NT2/D1 (cell line): ENCODE data around the gene PTPRB.

Experiments used
- DNase-seq: peaks from one replicate; pipeline ENCODE4 v3.0.0-alpha.2; 2011; ENCODE audit warnings: low read depth, low spot score
- H3K27me3 ChIP-seq: 2 replicates; pipeline ENCODE4 v1.6.0; 2011; ENCODE audit warnings: mild to moderate bottlenecking; ENCODE audit not compliant: insufficient read length, insufficient read depth
- H3K36me3 ChIP-seq: 2 replicates; pipeline ENCODE4 v1.6.1; 2011; ENCODE audit warnings: mild to moderate bottlenecking, low read length, mixed read lengths; ENCODE audit not compliant: insufficient read depth, insufficient read length
- H3K4me1 ChIP-seq: 2 replicates; pipeline ENCODE4 v1.5.1; 2011; ENCODE audit not compliant: insufficient read depth, insufficient read length
- H3K4me3 ChIP-seq: 2 replicates; pipeline ENCODE4 v1.5.1; 2011; ENCODE audit warnings: low read depth; ENCODE audit not compliant: insufficient read length
- H3K9ac ChIP-seq: 2 replicates; pipeline ENCODE4 v1.6.0; 2011; ENCODE audit warnings: low read depth; ENCODE audit not compliant: insufficient read length
- H3K9me3 ChIP-seq: 2 replicates; pipeline ENCODE4 v1.5.1; 2011; ENCODE audit warnings: mild to moderate bottlenecking, low read length; ENCODE audit not compliant: insufficient read depth
- SUZ12 ChIP-seq: IDR thresholded peaks from 2 replicates; pipeline ENCODE4 v1.6.1; 2011; ENCODE audit not compliant: insufficient read length, insufficient read depth; ENCODE audit errors: extremely low read depth
- YY1 ChIP-seq: IDR thresholded peaks from 2 replicates; pipeline ENCODE4 v1.6.1; 2011; ENCODE audit not compliant: insufficient read length, insufficient read depth
- ZNF274 ChIP-seq: IDR thresholded peaks from 2 replicates; pipeline ENCODE4 v1.6.1; 2011; ENCODE audit warnings: mild to moderate bottlenecking, low read depth, low read length

The PTPRB gene

DNA sequence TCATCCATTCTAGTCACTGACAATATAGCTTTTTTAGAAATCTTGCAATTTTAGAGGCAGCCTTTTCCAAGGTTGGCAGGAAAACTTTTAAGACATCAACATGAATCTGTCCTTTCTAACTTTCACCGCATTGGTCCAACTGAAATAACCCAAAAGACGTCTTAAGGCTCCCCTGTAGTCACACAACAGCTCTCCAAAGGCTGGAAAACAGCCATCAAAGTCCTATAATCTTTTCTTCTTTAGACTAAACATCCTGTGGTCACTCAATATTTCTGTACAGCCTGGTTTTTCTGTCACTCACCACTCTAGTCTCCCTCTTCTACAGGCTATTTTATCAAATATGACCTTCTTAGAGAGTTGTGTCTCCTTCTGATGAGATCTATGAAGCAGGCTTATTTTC lies 4.5 kb upstream of the PTPRB start:
- no peak overlapping the region for H3K4me3 ChIP-seq
- TF ChIP-seq YY1: no peak
- no peak for TF ChIP-seq SUZ12
- H3K9me3 ChIP-seq: no peaks in the 10 kb centered on the region
- no peaks in the 10 kb centered on the region for H3K27me3 ChIP-seq
- DNase-seq: no peak
- H3K4me1 ChIP-seq: peaks cover 2% of the 10 kb centered on the region
- no peaks in the 10 kb centered on the region for H3K36me3 ChIP-seq
- H3K9ac ChIP-seq: no peak overlapping the region

DNA sequence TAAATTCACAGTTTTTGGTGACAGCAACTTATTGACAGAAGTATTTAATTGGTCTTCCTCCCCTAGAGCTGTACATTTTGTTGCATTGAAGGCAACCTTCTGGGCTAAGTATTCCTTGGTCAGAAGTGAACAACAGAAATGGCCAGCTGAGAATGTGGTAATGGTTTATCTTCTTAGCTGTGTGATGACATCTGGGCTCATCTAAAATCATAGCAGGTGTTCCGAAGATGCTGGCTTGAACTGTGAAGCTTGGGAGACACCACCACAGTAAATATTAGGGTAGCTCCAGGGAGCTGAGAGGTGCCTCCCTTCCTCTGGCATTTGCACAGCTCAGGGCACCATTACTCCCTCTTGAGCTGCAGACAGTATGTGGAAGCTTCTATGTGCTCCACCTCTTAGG lies 3.7 kb upstream of the PTPRB start:
- Histone ChIP-seq H3K9ac (no peak overlapping the region), H3K9me3 (no peaks in the 10 kb centered on the region), H3K4me1 (peaks cover 2% of the 10 kb centered on the region), H3K36me3 (no peaks in the 10 kb centered on the region), H3K4me3 (no peak overlapping the region), H3K27me3 (no peaks in the 10 kb centered on the region)
- TF ChIP-seq ZNF274 (no peak), SUZ12 (no peak), YY1 (no peak)
- DNase-seq: no peak

DNA sequence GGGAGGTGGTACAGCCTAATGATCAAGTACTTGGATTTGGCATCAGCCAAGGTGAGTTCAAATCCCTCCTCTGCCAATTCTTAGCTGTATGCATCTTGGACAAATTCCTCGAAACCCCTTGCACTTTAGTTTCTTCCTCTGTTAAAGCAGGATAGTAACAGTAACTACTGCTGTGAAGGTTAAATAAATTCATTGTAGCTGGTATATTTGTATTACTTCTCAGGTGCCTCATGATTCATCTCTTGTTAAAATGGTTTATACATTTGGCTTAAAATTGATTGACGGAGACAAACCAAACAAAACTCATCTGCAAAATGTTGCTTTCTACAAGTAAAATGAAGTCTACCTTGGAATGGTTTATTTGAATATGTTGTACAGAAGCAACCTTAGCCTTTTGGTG lies 2.3 kb upstream of the PTPRB start:
- no peaks in the 10 kb centered on the region for H3K9me3 ChIP-seq
- no peaks in the 10 kb centered on the region for H3K36me3 ChIP-seq
- H3K9ac ChIP-seq: no peak overlapping the region
- H3K4me1 ChIP-seq: no peaks in the 10 kb centered on the region
- no peaks in the 10 kb centered on the region for H3K27me3 ChIP-seq
- no peak for DNase-seq
- no peak overlapping the region for H3K4me3 ChIP-seq
- TF ChIP-seq SUZ12: no peak
- TF ChIP-seq YY1: no peak
- TF ChIP-seq ZNF274: no peak

DNA sequence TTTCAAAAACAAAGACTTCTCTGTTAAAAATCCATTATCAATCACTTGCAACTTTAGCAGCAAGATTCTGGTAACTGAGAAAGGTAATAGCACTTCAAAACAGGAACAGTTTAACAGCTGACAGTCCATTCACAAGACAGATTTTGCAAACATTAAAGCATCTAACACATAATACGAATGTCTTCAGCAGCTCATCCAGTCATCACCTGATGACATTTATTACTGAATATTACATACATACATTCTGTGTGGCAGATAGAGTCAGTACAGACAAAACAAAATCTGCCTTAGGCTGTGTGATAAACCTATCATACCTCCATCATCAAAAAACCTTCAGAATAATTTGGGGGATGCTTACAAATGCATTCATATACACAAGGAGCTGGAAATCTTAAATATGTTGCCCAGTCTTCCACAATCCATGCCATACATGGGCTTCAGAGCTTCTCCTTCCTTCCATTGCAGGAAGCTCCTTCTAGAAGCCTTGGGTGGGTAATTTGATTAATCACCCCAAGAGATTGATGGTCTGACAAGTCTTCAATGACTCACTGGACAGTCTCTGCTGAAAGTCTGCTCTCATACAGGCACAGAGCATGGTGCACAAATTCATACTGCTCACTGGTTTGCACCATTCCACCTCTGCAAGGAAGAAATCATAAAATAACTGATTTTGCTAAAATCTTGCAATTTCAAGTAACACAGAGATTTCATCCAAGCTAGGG lies 1.6 kb upstream of the PTPRB start:
- no peak overlapping the region for H3K9ac ChIP-seq
- no peak for TF ChIP-seq YY1
- TF ChIP-seq SUZ12: no peak
- no peak for TF ChIP-seq ZNF274
- H3K36me3 ChIP-seq: no peaks in the 10 kb centered on the region
- no peak for DNase-seq
- no peaks in the 10 kb centered on the region for H3K27me3 ChIP-seq
- H3K4me3 ChIP-seq: no peak overlapping the region
- H3K4me1 ChIP-seq: no peaks in the 10 kb centered on the region
- no peaks in the 10 kb centered on the region for H3K9me3 ChIP-seq

DNA sequence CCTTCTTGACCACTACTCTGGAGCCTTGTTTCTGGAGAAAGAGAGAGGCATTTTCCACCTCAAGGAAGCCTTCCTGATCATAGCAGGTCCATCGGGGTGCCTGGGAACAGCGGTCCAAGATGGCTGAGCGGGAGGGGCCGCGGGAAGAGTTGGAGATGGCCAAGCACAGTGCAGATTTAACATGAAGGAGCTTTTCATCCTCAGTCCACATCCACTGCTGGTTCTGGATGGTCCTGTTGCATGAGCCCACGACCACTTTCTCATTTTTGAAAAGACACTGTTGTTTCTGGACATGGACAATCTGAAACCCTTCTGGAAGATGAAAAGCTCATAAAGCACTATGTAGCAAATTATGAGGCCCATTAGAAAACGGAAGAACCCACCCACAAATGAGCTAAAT lies 1.5 kb downstream of the PTPRB start:
- no peaks in the 10 kb centered on the region for H3K27me3 ChIP-seq
- no peaks in the 10 kb centered on the region for H3K36me3 ChIP-seq
- no peak for DNase-seq
- no peak overlapping the region for H3K4me3 ChIP-seq
- H3K4me1 ChIP-seq: no peaks in the 10 kb centered on the region
- TF ChIP-seq SUZ12 (no peak), YY1 (no peak)
- no peaks in the 10 kb centered on the region for H3K9me3 ChIP-seq
- no peak overlapping the region for H3K9ac ChIP-seq

DNA sequence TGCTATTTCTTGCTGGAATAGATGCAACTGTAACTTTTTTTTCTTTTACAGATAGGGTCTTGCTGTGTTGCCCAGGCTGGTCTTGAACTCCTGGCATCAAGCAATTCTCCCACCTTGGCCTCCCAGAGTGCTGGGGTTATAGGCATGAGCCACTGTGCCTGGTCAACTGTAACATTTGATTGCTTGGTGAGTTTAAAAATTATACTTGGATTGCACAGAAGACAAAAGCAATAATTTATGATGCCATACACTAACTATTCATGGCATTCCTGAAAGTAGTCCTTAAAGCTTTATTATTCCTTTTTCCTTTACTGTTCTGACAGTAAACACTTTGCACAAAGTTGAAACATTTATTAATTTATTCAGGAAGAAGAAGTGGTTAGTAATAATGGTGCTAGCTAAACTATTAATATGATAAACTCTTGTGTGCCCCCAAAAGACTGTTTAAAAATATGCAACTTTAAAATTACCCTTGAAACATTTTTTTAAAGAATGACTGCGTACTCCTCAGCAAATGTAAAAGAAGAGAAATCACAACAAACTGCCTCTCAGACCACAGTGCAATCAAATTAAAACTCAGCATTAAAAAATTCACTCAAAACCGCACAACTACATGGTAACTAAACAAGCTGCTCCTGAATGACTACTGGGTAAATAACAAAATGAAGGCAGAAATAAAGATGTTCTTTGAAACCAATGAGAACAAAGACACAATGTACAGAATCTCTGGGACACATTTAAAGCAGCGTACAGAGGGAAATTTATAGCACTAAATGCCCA lies 8.3 kb downstream of the PTPRB start:
- H3K9me3 ChIP-seq: no peaks in the 10 kb centered on the region
- H3K4me3 ChIP-seq: no peak overlapping the region
- no peak for TF ChIP-seq YY1
- no peak for TF ChIP-seq SUZ12
- TF ChIP-seq ZNF274: no peak
- no peak for DNase-seq
- no peaks in the 10 kb centered on the region for H3K36me3 ChIP-seq
- H3K27me3 ChIP-seq: no peaks in the 10 kb centered on the region
- H3K9ac ChIP-seq: no peak overlapping the region
- no peaks in the 10 kb centered on the region for H3K4me1 ChIP-seq

DNA sequence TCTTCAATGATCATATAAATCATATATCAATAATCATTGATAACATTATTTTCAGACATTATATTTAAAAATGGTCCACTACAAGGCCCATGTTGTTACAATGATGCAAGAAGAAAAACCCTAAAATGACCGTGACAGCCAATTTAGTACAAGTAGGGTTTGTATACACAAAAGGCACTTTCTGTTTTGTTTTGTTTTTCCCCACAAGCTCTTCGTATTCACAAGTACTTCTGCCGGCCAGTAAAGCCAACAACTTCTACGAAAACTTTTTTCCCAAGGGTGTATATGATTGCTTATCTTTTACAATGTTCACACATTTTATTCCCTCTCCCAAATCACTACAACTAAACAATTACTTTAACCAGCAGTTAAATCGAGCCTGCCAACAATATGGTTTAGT lies 9.6 kb downstream of the PTPRB start:
- TF ChIP-seq YY1 (no peak), ZNF274 (no peak), SUZ12 (no peak)
- no peaks in the 10 kb centered on the region for H3K27me3 ChIP-seq
- H3K9ac ChIP-seq: no peak overlapping the region
- no peak overlapping the region for H3K4me3 ChIP-seq
- no peak for DNase-seq
- no peaks in the 10 kb centered on the region for H3K4me1 ChIP-seq
- no peaks in the 10 kb centered on the region for H3K9me3 ChIP-seq
- no peaks in the 10 kb centered on the region for H3K36me3 ChIP-seq

DNA sequence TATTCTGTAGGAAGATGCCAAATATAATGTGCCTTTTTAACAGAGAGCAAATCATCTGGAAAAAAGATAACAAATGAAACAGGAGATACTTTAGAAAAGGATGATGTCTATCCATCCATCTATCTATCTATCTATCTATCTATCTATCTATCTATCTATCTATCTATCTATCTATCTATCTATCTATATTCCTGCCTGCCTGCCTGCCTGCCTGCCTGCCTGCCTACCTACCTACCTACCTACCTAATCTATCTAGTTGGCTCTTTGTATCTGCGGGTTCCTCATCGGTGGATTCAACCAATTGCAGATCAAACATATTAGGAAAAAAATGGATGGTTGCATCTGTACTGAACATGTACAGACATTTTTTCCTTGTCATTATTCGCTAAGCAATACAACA lies 11.0 kb downstream of the PTPRB start:
- H3K4me3 ChIP-seq: no peak overlapping the region
- no peak overlapping the region for H3K9ac ChIP-seq
- no peaks in the 10 kb centered on the region for H3K9me3 ChIP-seq
- no peaks in the 10 kb centered on the region for H3K36me3 ChIP-seq
- no peak for DNase-seq
- no peaks in the 10 kb centered on the region for H3K27me3 ChIP-seq
- H3K4me1 ChIP-seq: no peaks in the 10 kb centered on the region
- TF ChIP-seq YY1 (no peak), SUZ12 (no peak), ZNF274 (no peak)
